A673 (cell line): ENCODE results near the gene TRAF7. TPM values are rescaled to one million over a fixed set of nuclear protein-coding genes. Genes with fewer than 3 reads are reported as not detected.
A peak's percentile ranks its signal among the peaks of the same experiment; 100 is the strongest.

Experiments used
- BruUV-seq: library from RNA; stranded (reverse); fragments of 400-500 nt; replicated peaks from 2 replicates; lab custom pipeline; 2021; lab: Mats Ljungman, UMichigan
- CTCF ChIA-PET: fragments of 300-600 bp; sonication (Branson Sonifier 250); formaldehyde crosslinking; loops from one replicate; lab custom pipeline; 2022; ENCODE audit warnings: antibody characterized with exemption; lab: Charles Lee
- POLR2A ChIA-PET: fragments of 300-600 bp; sonication (Branson Sonifier 250); formaldehyde crosslinking; loops from one replicate; lab custom pipeline; 2022; ENCODE audit warnings: antibody characterized with exemption; ENCODE audit not compliant: low non-redundant PET; lab: Charles Lee
- DNase-seq: peaks from one replicate; pipeline ENCODE4 v3.0.0-alpha.2; 2015; ENCODE audit warnings: low spot score
- H3K27ac ChIP-seq: fragments of 200-600 bp; sonication (generic); 2 replicates; pipeline ENCODE4 v1.5.1; 2016; ENCODE audit warnings: mixed run types, low read depth, mild to moderate bottlenecking, mixed read lengths, antibody characterized with exemption, low read length; ENCODE audit not compliant: poor library complexity, severe bottlenecking
- H3K27me3 ChIP-seq: fragments of 200-600 bp; sonication (generic); replicated peaks from 2 replicates; pipeline ENCODE4 v1.6.1; 2017; ENCODE audit warnings: mixed run types, low read depth, mild to moderate bottlenecking, mixed read lengths, antibody characterized with exemption, low read length; ENCODE audit not compliant: insufficient read depth, poor library complexity
- H3K36me3 ChIP-seq: fragments of 200-600 bp; sonication (generic); 2 replicates; pipeline ENCODE4 v1.6.1; 2016; ENCODE audit warnings: mixed run types, mild to moderate bottlenecking, mixed read lengths, antibody characterized with exemption, low read length; ENCODE audit not compliant: insufficient read depth, poor library complexity, severe bottlenecking
- H3K4me1 ChIP-seq: fragments of 200-600 bp; sonication (generic); 2 replicates; pipeline ENCODE4 v1.6.1; 2017; ENCODE audit warnings: mixed run types, mild to moderate bottlenecking, mixed read lengths, antibody characterized with exemption, low read length; ENCODE audit not compliant: insufficient read depth, poor library complexity, severe bottlenecking
- H3K4me3 ChIP-seq: fragments of 200-600 bp; sonication (generic); 2 replicates; pipeline ENCODE4 v1.5.1; 2016; ENCODE audit warnings: low read depth, mixed run types, mild to moderate bottlenecking, mixed read lengths, low read length; ENCODE audit not compliant: poor library complexity, severe bottlenecking
- H3K9me3 ChIP-seq: fragments of 200-600 bp; sonication (generic); 2 replicates; pipeline ENCODE4 v1.6.1; 2016; ENCODE audit warnings: mixed run types, low read depth, mild to moderate bottlenecking, mixed read lengths, antibody characterized with exemption, low read length; ENCODE audit not compliant: poor library complexity, severe bottlenecking
- CTCF ChIP-seq: fragments of 300-800, 200-600 bp; sonication (generic); conservative IDR thresholded peaks from 2 replicates; pipeline ENCODE4 v1.5.1; 2017; ENCODE audit warnings: low read depth, mild to moderate bottlenecking, antibody characterized with exemption, low read length, moderate library complexity, mixed read lengths
- EZH2 ChIP-seq: fragments of 200-600 bp; sonication (generic); IDR thresholded peaks from 2 replicates; pipeline ENCODE4 v1.6.1; 2017; ENCODE audit warnings: borderline replicate concordance, low read depth, mild to moderate bottlenecking, mixed read lengths, antibody characterized with exemption, low read length; ENCODE audit not compliant: poor library complexity, severe bottlenecking
- intact Hi-C: fragments of 100-400 bp; cut with micrococcal nuclease; formaldehyde crosslinking; loops from one replicate; pipeline ENCODE4 v1.10.0; 2022; ENCODE audit not compliant: unreplicated experiment
- total RNA-seq: library from RNA; stranded (reverse); gene quantifications from 2 replicates; pipeline ENCODE4 v1.2.3, GENCODE V29; 2021

TRAF7 gene
- total RNA-seq, 1 experiment from 2014 or later: 96.7 TPM

DNA sequence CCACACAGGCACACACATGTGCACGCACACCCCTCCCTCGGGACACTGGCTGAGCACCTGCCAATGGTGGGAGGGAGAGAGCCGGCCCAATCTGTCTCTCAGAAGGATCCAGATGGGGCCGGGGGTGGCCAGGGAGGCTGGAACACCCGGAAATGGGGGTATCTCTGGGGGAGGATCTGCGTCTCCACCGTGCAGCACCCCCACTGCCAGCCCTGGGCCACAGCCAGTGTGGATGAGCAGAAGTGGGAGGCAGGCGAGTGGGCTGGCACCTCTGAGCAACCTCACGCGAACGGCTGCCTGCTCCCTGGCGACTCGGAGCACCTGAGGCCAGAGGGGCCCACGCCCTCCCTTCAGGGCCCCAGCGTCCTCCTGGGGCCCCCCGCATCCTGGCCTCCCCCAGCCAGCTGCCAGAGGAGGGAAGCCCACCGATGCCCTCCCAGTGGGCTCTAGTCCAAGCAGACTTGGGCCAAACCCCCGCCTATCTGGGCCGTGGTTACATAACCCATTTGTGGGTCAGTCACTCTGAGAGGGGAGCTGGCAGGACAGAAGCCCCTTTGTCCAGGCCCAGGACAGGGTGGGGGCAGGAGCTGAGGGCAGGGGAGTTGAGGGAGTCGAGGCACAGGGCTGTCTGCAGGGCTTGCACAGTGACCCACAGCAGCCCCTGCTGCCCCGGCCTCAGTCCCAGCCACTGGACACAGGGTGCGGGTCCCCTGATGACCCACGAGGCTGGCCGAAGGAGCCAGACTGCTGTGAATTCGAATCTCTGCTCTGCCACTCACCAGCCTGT is 35.3 kb downstream of the TRAF7 start:
- ChIA-PET POLR2A (no interaction called here), CTCF (no interaction called here)
- Histone ChIP-seq H3K27ac (no peak overlapping the region), H3K4me1 (peaks cover 6% of the 10 kb centered on the region), H3K9me3 (no peaks in the 10 kb centered on the region), H3K36me3 (no peaks in the 10 kb centered on the region), H3K4me3 (no peak overlapping the region), H3K27me3 (peaks cover 10% of the 10 kb centered on the region)
- TF ChIP-seq CTCF: no peak
- no peak for TF ChIP-seq EZH2
- BruUV-seq: no TSS peak
- intact Hi-C loops: no loop called here
- DNase-seq: no peak

- intact Hi-C loops: no loop called here
- Histone ChIP-seq H3K9me3 (no peaks in the 10 kb centered on the region), H3K27ac (no peak overlapping the region), H3K36me3 (no peaks in the 10 kb centered on the region), H3K4me1 (peaks cover 7% of the 10 kb centered on the region), H3K27me3 (peaks cover 11% of the 10 kb centered on the region), H3K4me3 (no peak overlapping the region)
- CTCF ChIA-PET: no interaction called here
- DNase-seq: no peak
- BruUV-seq: no TSS peak
- TF ChIP-seq CTCF (no peak), EZH2 (no peak)
- POLR2A ChIA-PET: no interaction called here
Observed at GRCh38 chr16:2191446-2191706, 35.8 kb downstream of the TRAF7 start.

- H3K4me3 ChIP-seq: no peak overlapping the region
- TF ChIP-seq EZH2: no peak
- TF ChIP-seq CTCF: no peak
- BruUV-seq: no TSS peak
- peak; percentile 71 for DNase-seq
- POLR2A ChIA-PET: interaction anchor here (0.5 kb wide), 2 partner anchors 47 to 318 kb away, joined by 4 read pairs; no protein-coding TSS in a partner anchor
- peaks cover 7% of the 10 kb centered on the region for H3K4me1 ChIP-seq
- CTCF ChIA-PET: interaction anchor here (1.1 kb wide), 1 partner anchor 12 kb away, joined by 3 read pairs; no protein-coding TSS in a partner anchor
- no peaks in the 10 kb centered on the region for H3K36me3 ChIP-seq
- no peaks in the 10 kb centered on the region for H3K9me3 ChIP-seq
- intact Hi-C loops: no loop called here
- H3K27ac ChIP-seq: no peak overlapping the region
- H3K27me3 ChIP-seq: peaks cover 26% of the 10 kb centered on the region
Observed at GRCh38 chr16:2194166-2194834, 38.7 kb downstream of the TRAF7 start.
